GM12878 (cell line): Measurements from ENCODE around the gene CAMTA1. TPM values are rescaled to one million over a fixed set of nuclear protein-coding genes. Genes with fewer than 3 reads are reported as not detected.

Experiments
- ATAC-seq: fragments of 200-7000 bp; cut with Tn5 transposase; 3 replicates; pipeline ENCODE4 v1.9.1; 2020; ENCODE audit warnings: mild to moderate bottlenecking, moderate library complexity
- BruUV-seq: library from RNA; stranded (reverse); fragments of 400-500 nt; replicated peaks from 2 replicates; lab custom pipeline; 2021; lab: Mats Ljungman, UMichigan
- CTCF ChIA-PET: fragments of 300-600 bp; sonication (Branson Sonifier 250); formaldehyde crosslinking; extraction: SDS; loops from one replicate; lab custom pipeline; 2021; ENCODE audit warnings: inconsistent platforms; lab: Yijun Ruan, JAX
- POLR2A ChIA-PET: fragments of 350-600 bp; formaldehyde crosslinking; extraction: SDS; loops from one replicate; lab custom pipeline; 2021; ENCODE audit warnings: inconsistent platforms; lab: Charles Lee
- RAD21 ChIA-PET: fragments of 300-600 bp; sonication (Branson Sonifier 250); formaldehyde crosslinking; loops from one replicate; lab custom pipeline; 2023; ENCODE audit warnings: antibody characterized with exemption; ENCODE audit not compliant: unreplicated experiment; lab: Charles Lee
- SMC1A ChIA-PET: fragments of 300-600 bp; sonication (Branson Sonifier 250); formaldehyde crosslinking; loops from one replicate; lab custom pipeline; 2023; ENCODE audit not compliant: unreplicated experiment, uncharacterized antibody; lab: Charles Lee
- DNase-seq: peaks from one replicate; pipeline ENCODE4 v3.0.0-alpha.2; 2011; ENCODE audit warnings: low read depth, low spot score
- FAIRE-seq: peaks from 3 replicates; lab custom pipeline; 2011; peaks lifted over from hg19 to GRCh38; lab: Jason Lieb, UNC
- H2AFZ ChIP-seq: 2 replicates; pipeline ENCODE4 v1.6.0; 2011; ENCODE audit warnings: low read depth, low read length, control low read depth; ENCODE audit not compliant: control insufficient read depth
- H3K27ac ChIP-seq: 2 replicates; pipeline ENCODE4 v1.5.1; 2011; ENCODE audit warnings: control low read depth; ENCODE audit not compliant: control insufficient read depth, insufficient read depth
- H3K27me3 ChIP-seq, 2 experiments: replicated peaks in 1 of 2; 2 replicates each; pipeline versions ENCODE4 v1.6.0 to v1.6.1; 2011; ENCODE audit warnings: low read length in 1 of 2; ENCODE audit not compliant: control insufficient read depth in 2 of 2, insufficient read depth in 2 of 2
- H3K36me3 ChIP-seq, 2 experiments: 2 replicates each; pipeline ENCODE4 v1.5.1; 2011; ENCODE audit warnings: low read length in 1 of 2; ENCODE audit not compliant: control insufficient read depth in 2 of 2, insufficient read depth in 2 of 2
- H3K4me1 ChIP-seq: 2 replicates; pipeline ENCODE4 v1.6.1; 2011; ENCODE audit warnings: mild to moderate bottlenecking, low read length, moderate library complexity, mixed read lengths; ENCODE audit not compliant: control insufficient read depth, insufficient read depth
- H3K4me2 ChIP-seq: 2 replicates; pipeline ENCODE4 v1.6.0; 2011; ENCODE audit warnings: control low read depth; ENCODE audit not compliant: control insufficient read depth, insufficient read depth
- H3K4me3 ChIP-seq: fragments of 200-600 bp; sonication (generic); 2 replicates; pipeline ENCODE4 v1.5.1; 2016
- H3K79me2 ChIP-seq: 2 replicates; pipeline ENCODE4 v1.6.0; 2011; ENCODE audit warnings: low read length; ENCODE audit not compliant: control insufficient read depth, insufficient read depth
- H3K9ac ChIP-seq: 2 replicates; pipeline ENCODE4 v1.8.0; 2011; ENCODE audit warnings: low read length, control low read depth, mixed read lengths; ENCODE audit not compliant: control insufficient read depth, insufficient read depth
- H3K9me3 ChIP-seq: replicated peaks from 3 replicates; pipeline ENCODE4 v1.5.1; 2011; ENCODE audit warnings: mild to moderate bottlenecking, low read length; ENCODE audit not compliant: control insufficient read depth, insufficient read depth
- H4K20me1 ChIP-seq: 2 replicates; pipeline ENCODE4 v1.6.0; 2011; ENCODE audit not compliant: control insufficient read depth, insufficient read depth
- KAT2A ChIP-seq: conservative IDR thresholded peaks from 2 replicates; pipeline ENCODE4 v1.6.1; 2011; ENCODE audit warnings: low read depth, low read length; ENCODE audit not compliant: control insufficient read depth
- NFYA ChIP-seq: IDR thresholded peaks from 2 replicates; pipeline ENCODE4 v1.6.1; 2011; ENCODE audit warnings: low read depth, mild to moderate bottlenecking, low read length, improper control_type of control experiment, borderline replicate concordance
- NR2C1 ChIP-seq: fragments of 450-650 bp; IDR thresholded peaks from 2 replicates; pipeline ENCODE4 v1.6.1; 2017; ENCODE audit warnings: antibody characterized with exemption, mild to moderate bottlenecking, moderate library complexity
- NR2F1 ChIP-seq: fragments of 450-650 bp; conservative IDR thresholded peaks from 2 replicates; pipeline ENCODE4 v1.6.1; 2017; ENCODE audit warnings: mild to moderate bottlenecking
- PAX8 ChIP-seq: fragments of 450-650 bp; IDR thresholded peaks from 2 replicates; pipeline ENCODE4 v1.6.1; 2017; ENCODE audit warnings: mild to moderate bottlenecking, moderate library complexity
- RCOR1 ChIP-seq: conservative IDR thresholded peaks from 2 replicates; pipeline ENCODE4 v1.6.1; 2012; ENCODE audit warnings: low read depth, low read length, improper control_type of control experiment
- SMAD1 ChIP-seq: fragments of 450-650 bp; IDR thresholded peaks from 2 replicates; pipeline ENCODE4 v1.6.1; 2018; ENCODE audit warnings: mild to moderate bottlenecking, low read depth; ENCODE audit not compliant: partially characterized antibody
- SUPT20H ChIP-seq: IDR thresholded peaks from 2 replicates; pipeline ENCODE4 v1.6.1; 2011; ENCODE audit warnings: low read depth, mild to moderate bottlenecking, low read length, moderate library complexity, borderline replicate concordance; ENCODE audit not compliant: control insufficient read depth
- ZNF274 ChIP-seq: IDR thresholded peaks from one replicate; pipeline ENCODE4 v1.8.0; 2011; ENCODE audit not compliant: insufficient read length, insufficient read depth
- WGBS: methylation state at CpG from one replicate; pipeline ENCODE4 v1.1.6; 2016; ENCODE audit warnings: low lambda C conversion rate; ENCODE audit not compliant: insufficient replicate concordance, insufficient coverage; ENCODE audit errors: missing lambda C conversion rate; 5-methylcytosine and 5-hydroxymethylcytosine counted together
- in situ Hi-C: fragments of 300-500 bp; cut with MboI; formaldehyde crosslinking; loops from 9 replicates; pipeline ENCODE4 v1.14.3; 2018; ENCODE audit warnings: mixed read lengths
- intact Hi-C: fragments of 100-400 bp; cut with micrococcal nuclease; formaldehyde crosslinking; loops from one replicate; pipeline ENCODE4 v1.14.2; 2022; ENCODE audit not compliant: unreplicated experiment
- polyA plus RNA-seq, 11 experiments: library from polyadenylated mRNA; depleted of rRNA in 4 of 11; unstranded in 6 of 11; stranded (reverse) in 5 of 11; fragments of >200 nt; fragmentation: Nextera tagmentation in 4 of 11; fragmentation: Illumina TruSeq in 1 of 11; extraction: Ambion mirVana in 4 of 11; extraction: Trizol in 1 of 11; gene quantifications; 1 replicate in 1 of 11; 2 replicates in 10 of 11; pipeline versions ENCODE4 v1.2.1 to v1.2.3, GENCODE V29; 2011 to 2016; ENCODE audit warnings: inconsistent platforms in 2 of 11, missing spikeins in 2 of 11, low read depth in 1 of 11
- total RNA-seq, 4 experiments: library from RNA; depleted of rRNA in 3 of 4; stranded (reverse); fragments of >200 nt in 3 of 4; fragmentation: Illumina TruSeq in 1 of 4; extraction: Trizol in 1 of 4; gene quantifications; 2 replicates each; pipeline versions ENCODE4 v1.2.1 to v1.2.3, GENCODE V29; 2013 to 2021
- TF ChIP-seq, protein P1 (sequence below): fragments of 450-650 bp; formaldehyde crosslinking; IDR thresholded peaks from 2 replicates; pipeline ENCODE4 v1.4.0; 2020; ENCODE audit warnings: mild to moderate bottlenecking, moderate library complexity

Gene CAMTA1
- total and polyA plus RNA-seq, 10 of the 15 experiments (the other 5 are each of a cell fraction or from before 2014, with no cell fraction given): 37.7 to 148 (median 76.4) TPM

GRCh38 chr1:6963912-6964307 is 178.7 kb downstream of the CAMTA1 start:
- no peak for TF ChIP-seq SMAD1
- TF ChIP-seq NFYA: no peak
- TF ChIP-seq, protein P1, sequence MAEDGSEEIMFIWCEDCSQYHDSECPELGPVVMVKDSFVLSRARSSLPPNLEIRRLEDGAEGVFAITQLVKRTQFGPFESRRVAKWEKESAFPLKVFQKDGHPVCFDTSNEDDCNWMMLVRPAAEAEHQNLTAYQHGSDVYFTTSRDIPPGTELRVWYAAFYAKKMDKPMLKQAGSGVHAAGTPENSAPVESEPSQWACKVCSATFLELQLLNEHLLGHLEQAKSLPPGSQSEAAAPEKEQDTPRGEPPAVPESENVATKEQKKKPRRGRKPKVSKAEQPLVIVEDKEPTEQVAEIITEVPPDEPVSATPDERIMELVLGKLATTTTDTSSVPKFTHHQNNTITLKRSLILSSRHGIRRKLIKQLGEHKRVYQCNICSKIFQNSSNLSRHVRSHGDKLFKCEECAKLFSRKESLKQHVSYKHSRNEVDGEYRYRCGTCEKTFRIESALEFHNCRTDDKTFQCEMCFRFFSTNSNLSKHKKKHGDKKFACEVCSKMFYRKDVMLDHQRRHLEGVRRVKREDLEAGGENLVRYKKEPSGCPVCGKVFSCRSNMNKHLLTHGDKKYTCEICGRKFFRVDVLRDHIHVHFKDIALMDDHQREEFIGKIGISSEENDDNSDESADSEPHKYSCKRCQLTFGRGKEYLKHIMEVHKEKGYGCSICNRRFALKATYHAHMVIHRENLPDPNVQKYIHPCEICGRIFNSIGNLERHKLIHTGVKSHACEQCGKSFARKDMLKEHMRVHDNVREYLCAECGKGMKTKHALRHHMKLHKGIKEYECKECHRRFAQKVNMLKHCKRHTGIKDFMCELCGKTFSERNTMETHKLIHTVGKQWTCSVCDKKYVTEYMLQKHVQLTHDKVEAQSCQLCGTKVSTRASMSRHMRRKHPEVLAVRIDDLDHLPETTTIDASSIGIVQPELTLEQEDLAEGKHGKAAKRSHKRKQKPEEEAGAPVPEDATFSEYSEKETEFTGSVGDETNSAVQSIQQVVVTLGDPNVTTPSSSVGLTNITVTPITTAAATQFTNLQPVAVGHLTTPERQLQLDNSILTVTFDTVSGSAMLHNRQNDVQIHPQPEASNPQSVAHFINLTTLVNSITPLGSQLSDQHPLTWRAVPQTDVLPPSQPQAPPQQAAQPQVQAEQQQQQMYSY: no peak
- TF ChIP-seq NR2C1: no peak
- no peak for TF ChIP-seq NR2F1
- no peak for TF ChIP-seq ZNF274
- TF ChIP-seq RCOR1: no peak
- TF ChIP-seq PAX8: no peak
- no peak for TF ChIP-seq SUPT20H
- no peak for TF ChIP-seq KAT2A
- no peaks in the 10 kb centered on the region for H3K79me2 ChIP-seq
- no peak overlapping the region for H3K4me2 ChIP-seq
- H3K4me1 ChIP-seq: no peaks in the 10 kb centered on the region
- H3K9me3 ChIP-seq: no peaks in the 10 kb centered on the region
- no peak overlapping the region for H2AFZ ChIP-seq
- BruUV-seq: no TSS peak
- FAIRE-seq: no peak
- POLR2A ChIA-PET: no interaction called here
- no peak for DNase-seq
- intact Hi-C loops: no loop called here
- no peak overlapping the region for H3K27ac ChIP-seq
- SMC1A ChIA-PET: no interaction called here
- H4K20me1 ChIP-seq: no peaks in the 10 kb centered on the region
- CTCF ChIA-PET: no interaction called here
- in situ Hi-C loops: no loop called here
- H3K27me3 ChIP-seq: peaks cover 0 to under 1% of the 10 kb centered on the region in 2 experiments; a peak in 2 of 4 replicates
- H3K9ac ChIP-seq: no peak overlapping the region
- whole genome bisulfite sequencing: 54% methylated on average over 5 of the region's 5 CpGs
- ATAC-seq: no peak
- H3K4me3 ChIP-seq: no peak overlapping the region
- RAD21 ChIA-PET: interaction anchor here (1.0 kb wide), 1 partner anchor 164 kb away, joined by 3 read pairs; no protein-coding TSS in a partner anchor
- no peaks in the 10 kb centered on the region for H3K36me3 ChIP-seq
